Measurements from ENCODE around the gene RFXANK.
"Not testable (repeated sequence)": the region's sequence is repeated elsewhere in the genome, so short reads cannot be mapped to it uniquely, and the experiment has no call there.

RFXANK gene

GRCh38 chr19:19170053-19170872 lies 21.8 kb upstream of the RFXANK start, which contains the start of gene MEF2B:
TSS of gene MEF2B (minus strand) at chr19:19170263. CDS start at chr19:19150735, 19,528 bp downstream.
- DNase-seq (ENCODE audit: low spot score) = no peak

- no peak for DNase-seq (ENCODE audit: low spot score)
These were observed 21.0 kb upstream of the RFXANK start for GRCh38 chr19:19170873-19171672.

- DNase-seq (ENCODE audit: low spot score) = no peak
These were observed 20.1 kb upstream of the RFXANK start for GRCh38 chr19:19171821-19172532.

DNA sequence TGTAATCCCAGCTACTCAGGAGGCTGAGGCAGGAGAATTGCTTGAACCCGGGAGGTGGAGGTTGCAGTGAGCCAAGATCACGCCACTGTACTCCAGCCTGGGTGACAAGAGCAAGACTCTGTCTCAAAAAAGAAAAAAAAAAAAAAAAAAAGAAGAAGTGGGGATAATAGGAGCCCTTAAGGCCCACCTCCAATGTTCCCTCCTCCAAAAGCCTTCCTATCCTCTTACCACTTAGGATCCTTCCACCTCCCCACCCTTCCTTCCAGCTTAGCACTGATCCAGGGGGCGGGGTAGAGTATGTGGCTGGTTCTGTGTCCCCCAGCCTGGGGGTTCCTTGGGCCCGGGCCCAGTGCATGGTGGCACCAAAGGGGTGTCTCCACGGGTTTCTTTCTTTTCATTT lies 18.8 kb upstream of the RFXANK start:
- DNase-seq (ENCODE audit: low spot score) = not testable (repeated sequence)

GRCh38 chr19:19176950-19177349 lies 15.1 kb upstream of the RFXANK start:
- no peak for DNase-seq (ENCODE audit: low spot score)

GRCh38 chr19:19179548-19180441 lies 12.3 kb upstream of the RFXANK start:
- no peak for DNase-seq (ENCODE audit: low spot score)

GRCh38 chr19:19181488-19181998 lies 10.5 kb upstream of the RFXANK start:
- no peak for DNase-seq (ENCODE audit: low spot score)

DNA sequence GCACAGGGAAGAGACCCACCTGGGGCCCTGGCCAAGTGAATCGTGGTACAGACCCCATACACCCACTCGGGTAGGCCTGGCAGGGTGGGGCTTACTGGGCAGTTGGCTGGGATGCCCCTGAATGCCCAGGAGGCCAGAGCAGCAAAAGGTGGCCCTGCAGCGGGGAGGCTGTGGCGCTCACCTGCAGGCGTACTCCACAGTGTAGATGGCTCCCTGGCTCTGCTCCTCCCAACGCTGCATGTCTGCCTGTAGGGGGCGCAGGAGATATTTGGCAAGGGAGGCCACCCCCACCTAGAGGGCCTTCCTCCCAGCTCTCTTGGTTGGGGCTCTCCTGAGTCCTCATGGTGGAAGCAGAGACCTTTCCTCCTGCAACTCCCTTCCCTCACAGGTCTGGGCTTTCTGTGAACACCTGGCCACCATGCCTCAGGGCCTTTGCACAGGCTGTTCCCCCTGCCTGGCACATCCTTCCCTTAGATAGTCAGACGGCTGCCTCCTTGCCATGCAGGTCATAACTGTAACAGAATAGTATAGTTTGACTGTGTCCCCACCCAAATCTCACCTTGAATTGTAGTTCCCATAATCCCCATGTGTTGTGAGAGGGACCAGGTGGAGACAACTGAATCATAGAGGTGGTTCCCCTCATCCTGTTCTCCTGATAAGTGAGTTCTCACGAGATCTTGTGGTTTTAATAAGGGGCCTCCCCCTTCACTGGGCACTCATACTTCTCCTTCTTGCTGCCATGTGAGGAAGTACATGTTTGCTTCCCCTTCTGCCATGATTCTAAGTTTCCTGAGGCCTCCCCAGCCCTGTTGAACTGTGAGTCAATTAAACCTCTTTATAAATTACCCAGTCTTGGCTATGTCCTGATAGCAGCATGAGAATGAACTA lies 6.0 kb upstream of the RFXANK start:
- no peak for DNase-seq (ENCODE audit: low spot score)

GRCh38 chr19:19186742-19187141 lies 5.3 kb upstream of the RFXANK start:
- DNase-seq (ENCODE audit: low spot score) = no peak

DNA sequence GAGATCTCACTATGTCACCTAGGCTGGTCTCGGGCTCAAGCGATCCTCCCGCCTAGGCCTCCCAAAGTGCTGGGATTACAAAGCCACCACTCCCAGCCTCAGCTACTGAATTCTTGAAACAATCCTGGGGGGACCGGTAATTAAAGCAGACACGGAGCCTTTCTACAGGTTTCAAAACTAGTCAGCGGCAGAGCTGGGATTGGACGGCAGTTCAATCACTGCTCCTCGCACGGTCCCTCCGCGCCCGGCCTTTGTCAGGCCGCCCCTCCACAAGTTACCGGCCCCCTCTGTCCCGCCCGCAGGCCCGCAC lies 335 bp upstream of the RFXANK start:
- no peak for DNase-seq (ENCODE audit: low spot score)

DNA sequence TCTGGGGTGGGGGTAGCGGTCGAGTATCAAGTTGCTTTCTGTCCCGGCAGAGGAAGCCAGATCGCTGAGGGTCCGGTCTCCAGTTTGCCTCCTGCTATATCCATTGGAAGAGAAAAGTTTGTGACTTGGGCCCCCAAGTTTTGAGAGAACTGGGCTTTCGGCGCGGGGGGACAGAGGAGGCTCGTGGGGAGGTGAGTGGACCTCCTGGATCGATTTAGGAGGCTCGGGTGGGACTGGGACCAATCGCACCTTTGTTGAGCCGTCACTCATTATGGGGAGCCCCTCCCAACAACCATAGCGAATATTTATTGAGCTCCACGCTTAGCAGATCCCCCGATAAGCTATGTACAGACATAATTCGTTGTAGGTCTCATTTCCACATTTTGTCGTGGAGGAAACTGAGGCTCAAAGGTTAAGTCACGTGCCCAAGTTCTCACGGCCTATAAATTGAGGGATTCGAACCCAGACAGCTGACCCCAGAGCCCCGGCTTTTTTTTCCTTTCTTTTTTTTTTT lies 909 bp downstream of the RFXANK start:
- DNase-seq (ENCODE audit: low spot score) = no peak

- DNase-seq (ENCODE audit: low spot score) = no peak
These were observed 1.9 kb downstream of the RFXANK start for GRCh38 chr19:19193926-19194325.

DNA sequence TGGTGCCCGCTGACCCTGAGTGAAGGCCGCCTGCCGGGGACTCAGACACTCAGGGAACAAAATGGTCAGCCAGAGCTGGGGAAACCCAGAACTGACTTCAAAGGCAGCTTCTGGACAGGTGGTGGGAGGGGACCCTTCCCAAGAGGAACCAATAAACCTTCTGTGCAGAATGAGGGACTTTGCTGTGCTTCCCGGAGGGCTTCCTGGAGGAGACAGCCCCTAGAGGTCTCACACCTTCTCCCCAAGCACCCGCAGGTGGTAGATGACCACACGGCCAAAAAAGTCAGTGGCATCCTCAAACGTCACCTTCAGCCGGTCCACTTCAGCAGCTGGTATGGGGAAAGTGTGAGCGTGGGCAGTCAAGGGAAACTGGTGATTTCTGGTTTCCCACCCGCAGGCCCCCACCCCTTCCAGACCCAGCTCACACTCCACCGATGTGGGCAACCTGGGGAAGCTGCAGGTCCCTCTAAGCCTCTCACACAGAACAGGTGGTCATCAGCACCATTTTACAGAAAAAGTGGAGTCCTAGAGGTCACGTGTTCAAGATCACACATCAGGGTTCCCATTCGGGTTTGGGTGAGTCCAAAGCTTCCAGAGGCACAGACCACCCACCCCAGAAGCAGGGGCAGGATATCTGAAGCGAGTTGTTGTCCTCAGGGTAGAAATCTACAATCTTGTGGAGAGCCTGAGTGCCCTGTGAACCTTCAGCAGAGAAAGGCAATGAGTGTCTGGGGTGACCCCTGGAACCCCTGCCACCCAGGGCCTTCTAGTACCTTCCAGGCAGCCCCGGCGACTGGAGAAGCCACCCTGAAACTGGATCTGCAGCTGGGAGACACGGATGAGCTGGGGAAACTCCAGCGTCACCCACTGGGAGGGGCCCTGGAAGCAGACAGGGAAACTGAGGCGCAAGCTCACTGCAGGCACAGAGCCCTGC lies 9.9 kb downstream of the RFXANK start:
- no peak for DNase-seq (ENCODE audit: low spot score)

GRCh38 chr19:19202707-19203011 lies 10.6 kb downstream of the RFXANK start:
- no peak for DNase-seq (ENCODE audit: low spot score)

DNA sequence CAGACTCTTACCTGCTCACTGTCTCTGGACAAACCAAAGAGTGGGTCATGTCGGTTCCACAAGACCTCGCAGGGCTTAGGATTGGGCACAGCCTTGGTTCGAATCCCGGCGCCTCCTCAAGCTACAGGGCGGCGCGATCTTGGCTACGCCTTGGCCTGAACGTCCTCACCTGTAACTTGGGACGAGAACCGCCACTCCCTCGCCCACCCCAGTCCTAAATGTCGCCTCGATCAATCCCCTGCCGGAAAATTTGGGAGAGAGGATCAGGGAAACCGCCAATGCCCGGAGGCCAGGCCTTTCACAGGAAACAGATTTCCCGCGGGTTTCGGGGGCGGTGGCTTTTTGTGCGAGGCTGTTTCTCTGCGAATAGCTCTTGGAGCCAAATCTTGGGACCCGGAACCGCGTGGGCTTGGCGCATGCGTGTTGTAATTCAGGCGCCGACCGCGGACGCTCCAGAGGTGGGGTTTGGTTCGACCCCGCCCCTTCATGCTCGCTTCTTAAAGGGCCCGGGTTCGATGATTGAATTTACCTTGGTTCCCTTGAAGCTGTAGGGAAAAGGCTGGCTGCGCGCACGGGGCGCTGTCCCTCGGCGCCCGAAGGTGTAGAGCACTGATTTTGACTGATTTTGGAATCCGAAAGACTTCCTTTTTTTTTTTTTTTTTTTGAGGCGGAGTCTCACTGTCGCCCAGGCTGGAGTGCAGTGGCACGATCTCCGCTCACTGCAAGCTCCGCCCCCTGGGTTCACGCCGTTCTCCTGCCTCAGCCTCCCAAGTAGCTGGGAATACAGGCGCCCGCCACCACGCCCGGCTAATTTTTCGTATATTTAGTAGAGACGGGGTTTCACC lies 11.2 kb downstream of the RFXANK start, which contains the start of gene NR2C2AP:
NR2C2AP (minus strand) TSS at position 403 of the 845 bp plus-strand sequence; CDS start at position 49, 354 bp downstream.
- DNase-seq (ENCODE audit: low spot score) = peak; percentile 81

- no peak for DNase-seq (ENCODE audit: low spot score)
These were observed 12.1 kb downstream of the RFXANK start for GRCh38 chr19:19204181-19204580.

DNA sequence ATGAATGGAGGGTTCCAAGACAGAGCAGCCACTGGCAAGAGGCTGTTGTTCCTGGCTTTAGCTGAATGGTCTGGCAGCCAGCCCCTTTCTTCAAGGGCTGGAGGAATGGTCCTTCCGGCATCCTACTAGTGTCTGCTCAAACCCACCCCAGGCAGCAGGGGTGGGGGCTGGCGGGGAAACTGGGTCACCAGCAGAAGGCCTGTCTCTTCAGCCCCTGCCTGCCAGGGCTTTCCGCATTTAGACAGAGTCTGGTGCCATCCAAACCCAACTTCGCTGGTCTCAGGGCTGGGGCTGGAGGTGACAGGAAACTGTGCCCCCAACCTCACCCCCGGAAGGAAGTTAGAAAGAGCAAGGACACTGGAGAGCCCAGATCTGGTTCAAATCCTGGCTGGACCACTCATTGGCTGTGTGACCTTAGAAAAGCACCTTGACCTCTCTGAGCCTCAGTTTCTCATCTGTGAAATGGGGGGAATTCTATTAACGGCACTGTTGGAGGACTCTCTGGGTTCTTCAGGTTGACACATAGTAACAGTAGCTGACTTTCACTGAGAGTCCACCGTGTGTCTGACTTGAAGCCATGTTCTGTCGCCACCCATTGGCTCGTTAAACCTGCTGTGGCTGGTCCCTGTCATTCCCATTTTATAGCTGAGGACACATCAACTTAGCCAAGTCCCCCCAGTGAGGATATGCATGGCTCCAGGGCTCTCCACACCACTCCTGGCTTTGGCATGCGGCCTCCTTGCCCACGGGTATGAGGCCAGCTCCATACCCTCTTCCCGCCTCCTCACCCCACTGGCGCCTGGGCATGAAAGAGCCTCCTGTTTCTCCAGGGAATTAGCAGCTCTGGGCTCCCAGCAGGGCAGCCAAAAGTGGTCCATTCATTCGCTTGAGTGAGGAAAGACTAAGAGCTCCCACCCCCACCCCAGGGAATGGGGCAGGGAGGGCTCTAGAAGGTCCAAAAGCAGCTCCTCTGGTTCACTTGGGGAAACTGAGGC lies 13.7 kb downstream of the RFXANK start:
- peak; percentile 58 for DNase-seq (ENCODE audit: low spot score)

All from pons (tissue), 1 donor.